ENCODE data around the gene FXYD3.
A peak's percentile ranks its signal among the peaks of the same experiment; 100 is the strongest.

The FXYD3 gene

DNA sequence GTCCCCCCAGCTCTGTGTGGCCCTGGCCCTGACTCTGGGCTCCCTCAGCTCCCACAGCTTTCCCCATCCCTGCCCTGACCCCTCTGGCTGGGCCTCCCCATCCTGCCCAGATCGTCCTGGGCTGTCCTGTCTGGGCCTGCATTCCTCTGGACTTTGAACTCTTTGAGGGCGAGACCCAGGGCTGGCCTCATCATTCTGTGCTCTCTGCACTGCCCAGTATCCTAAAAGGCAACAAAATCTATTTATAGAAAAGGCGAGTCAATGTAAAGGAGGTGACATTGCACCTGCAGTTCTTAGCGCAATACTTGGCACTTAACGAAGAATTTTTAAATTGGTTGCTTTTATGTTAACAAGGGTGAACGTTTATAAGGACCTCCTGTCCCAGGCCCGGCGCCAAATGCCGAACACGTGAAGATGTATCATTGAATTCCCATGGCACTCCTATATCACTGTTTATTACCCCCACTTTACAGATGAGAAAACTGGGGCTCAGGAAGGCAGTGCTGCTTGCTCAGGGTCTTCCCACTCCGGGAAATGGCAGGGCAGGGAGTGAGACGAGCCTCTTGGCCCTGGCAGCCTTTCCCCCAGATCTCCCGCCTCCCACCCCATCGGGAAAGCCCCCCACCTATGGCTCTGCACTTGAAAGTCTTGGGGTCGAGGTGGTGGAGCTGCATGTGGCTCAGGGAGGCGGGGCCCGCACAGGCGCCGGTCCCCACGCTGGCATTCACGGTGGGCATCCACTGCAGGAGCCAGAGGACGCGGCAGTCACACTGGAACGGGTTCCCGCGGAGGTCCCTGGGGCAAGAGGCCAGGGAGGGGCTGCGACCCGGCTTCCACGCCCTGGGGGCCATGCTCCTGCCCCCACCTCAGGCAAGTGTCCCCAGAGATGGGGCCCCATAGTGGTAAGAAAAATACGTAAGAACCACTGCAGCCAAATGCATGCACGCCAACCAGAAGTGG is 15.4 kb downstream of the FXYD3 start:
- no peak for DNase-seq
- Histone ChIP-seq H3K56ac (ENCODE audit: low read length) (no peak overlapping the region), H3K27ac (ENCODE audit: low read depth, low read length) (no peak overlapping the region), H3K23ac (ENCODE audit: low read length) (no peak overlapping the region), H3K4ac (ENCODE audit: low read depth, low read length) (no peak overlapping the region), H2BK5ac (ENCODE audit: low read length) (no peak overlapping the region), H3K4me3 (ENCODE audit: low read length) (no peak overlapping the region), H3K27me3 (ENCODE audit: insufficient read depth, low read length, poor library complexity) (no peaks in the 10 kb centered on the region), H3K9ac (ENCODE audit: low read length) (no peak overlapping the region), H4K8ac (ENCODE audit: low read depth, low read length) (no peak overlapping the region), H3K4me1 (ENCODE audit: control insufficient read depth, low read depth, low read length) (no peaks in the 10 kb centered on the region), H3K4me2 (ENCODE audit: low read length) (no peak overlapping the region), H3K36me3 (ENCODE audit: control insufficient read depth, insufficient read depth, low read length) (no peaks in the 10 kb centered on the region), H2BK15ac (replicated peaks; ENCODE audit: low read depth) (no peak overlapping the region), H2AK5ac (ENCODE audit: low read length) (no peak overlapping the region), H3K79me1 (ENCODE audit: low read length) (no peaks in the 10 kb centered on the region), H3K79me2 (ENCODE audit: control insufficient read depth, insufficient read depth, low read length) (no peaks in the 10 kb centered on the region), H2BK120ac (ENCODE audit: low read depth, low read length) (no peak overlapping the region), H4K5ac (ENCODE audit: low read length) (no peak overlapping the region), H3K18ac (ENCODE audit: low read length) (no peak overlapping the region)
- no CpG with 5 or more reads among the region's 31 CpGs for WGBS (ENCODE audit: extremely low coverage, insufficient coverage, low lambda C conversion rate)

DNA sequence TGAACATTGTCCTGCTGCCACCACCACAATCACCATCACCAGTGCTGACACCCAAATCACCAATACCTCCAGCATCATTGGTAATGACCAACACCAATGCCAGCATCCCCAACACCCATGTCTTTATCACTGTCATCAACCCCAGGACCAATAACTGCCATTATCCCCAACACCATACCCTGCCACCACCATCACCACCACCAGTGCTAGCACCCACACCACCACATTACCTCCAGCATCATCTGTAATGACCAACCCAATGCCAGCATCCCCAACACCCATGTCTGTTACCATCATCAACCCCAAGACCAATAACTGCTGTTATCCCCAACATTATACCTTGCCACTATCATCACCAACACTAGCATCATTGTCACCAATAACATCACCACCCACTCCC is 16.6 kb downstream of the FXYD3 start:
- Histone ChIP-seq H2BK5ac (ENCODE audit: low read length) (no peak overlapping the region), H3K4me2 (ENCODE audit: low read length) (no peak overlapping the region), H3K27ac (ENCODE audit: low read depth, low read length) (no peak overlapping the region), H4K8ac (ENCODE audit: low read depth, low read length) (no peak overlapping the region), H3K27me3 (ENCODE audit: insufficient read depth, low read length, poor library complexity) (no peaks in the 10 kb centered on the region), H3K4ac (ENCODE audit: low read depth, low read length) (no peak overlapping the region), H3K79me2 (ENCODE audit: control insufficient read depth, insufficient read depth, low read length) (no peaks in the 10 kb centered on the region), H3K23ac (ENCODE audit: low read length) (no peak overlapping the region), H3K79me1 (ENCODE audit: low read length) (no peaks in the 10 kb centered on the region), H4K5ac (ENCODE audit: low read length) (no peak overlapping the region), H2BK15ac (replicated peaks; ENCODE audit: low read depth) (no peak overlapping the region), H3K9ac (ENCODE audit: low read length) (no peak overlapping the region), H3K56ac (ENCODE audit: low read length) (no peak overlapping the region), H2AK5ac (ENCODE audit: low read length) (no peak overlapping the region), H3K18ac (ENCODE audit: low read length) (no peak overlapping the region), H3K4me3 (ENCODE audit: low read length) (no peak overlapping the region), H3K36me3 (ENCODE audit: control insufficient read depth, insufficient read depth, low read length) (no peaks in the 10 kb centered on the region), H3K4me1 (ENCODE audit: control insufficient read depth, low read depth, low read length) (no peaks in the 10 kb centered on the region), H2BK120ac (ENCODE audit: low read depth, low read length) (no peak overlapping the region)
- DNase-seq = no peak

DNA sequence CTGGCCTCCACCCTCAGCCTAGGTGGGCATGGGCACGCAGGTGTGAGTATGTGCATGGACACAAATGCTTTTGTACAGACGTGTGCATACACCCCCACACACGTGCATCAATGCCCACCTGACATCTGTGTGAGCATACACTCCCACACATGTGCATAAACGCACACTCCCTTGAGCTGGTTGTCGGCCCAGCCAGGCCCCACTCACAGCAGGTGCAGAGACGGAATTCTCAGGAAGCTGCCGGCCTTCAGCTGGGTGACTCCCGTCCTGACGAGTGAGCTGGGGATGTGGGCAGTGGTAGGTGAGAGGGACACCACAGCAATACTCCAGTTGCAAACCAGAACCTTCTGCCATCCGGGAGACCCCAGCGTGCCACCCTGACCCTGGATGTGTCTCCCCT is 18.2 kb downstream of the FXYD3 start:
- Histone ChIP-seq H3K18ac (ENCODE audit: low read length) (no peak overlapping the region), H3K56ac (ENCODE audit: low read length) (no peak overlapping the region), H3K4ac (ENCODE audit: low read depth, low read length) (no peak overlapping the region), H2BK5ac (ENCODE audit: low read length) (no peak overlapping the region), H4K5ac (ENCODE audit: low read length) (no peak overlapping the region), H3K27me3 (ENCODE audit: insufficient read depth, low read length, poor library complexity) (no peaks in the 10 kb centered on the region), H4K8ac (ENCODE audit: low read depth, low read length) (no peak overlapping the region), H2BK15ac (replicated peaks; ENCODE audit: low read depth) (no peak overlapping the region), H3K79me2 (ENCODE audit: control insufficient read depth, insufficient read depth, low read length) (no peaks in the 10 kb centered on the region), H3K79me1 (ENCODE audit: low read length) (no peaks in the 10 kb centered on the region), H3K27ac (ENCODE audit: low read depth, low read length) (no peak overlapping the region), H3K4me1 (ENCODE audit: control insufficient read depth, low read depth, low read length) (no peaks in the 10 kb centered on the region), H2BK120ac (ENCODE audit: low read depth, low read length) (no peak overlapping the region), H3K9ac (ENCODE audit: low read length) (no peak overlapping the region), H3K4me3 (ENCODE audit: low read length) (no peak overlapping the region), H2AK5ac (ENCODE audit: low read length) (no peak overlapping the region), H3K36me3 (ENCODE audit: control insufficient read depth, insufficient read depth, low read length) (no peaks in the 10 kb centered on the region), H3K4me2 (ENCODE audit: low read length) (no peak overlapping the region), H3K23ac (ENCODE audit: low read length) (no peak overlapping the region)
- no peak for DNase-seq
- WGBS (ENCODE audit: extremely low coverage, insufficient coverage, low lambda C conversion rate) = no CpG with 5 or more reads among the region's 11 CpGs

DNA sequence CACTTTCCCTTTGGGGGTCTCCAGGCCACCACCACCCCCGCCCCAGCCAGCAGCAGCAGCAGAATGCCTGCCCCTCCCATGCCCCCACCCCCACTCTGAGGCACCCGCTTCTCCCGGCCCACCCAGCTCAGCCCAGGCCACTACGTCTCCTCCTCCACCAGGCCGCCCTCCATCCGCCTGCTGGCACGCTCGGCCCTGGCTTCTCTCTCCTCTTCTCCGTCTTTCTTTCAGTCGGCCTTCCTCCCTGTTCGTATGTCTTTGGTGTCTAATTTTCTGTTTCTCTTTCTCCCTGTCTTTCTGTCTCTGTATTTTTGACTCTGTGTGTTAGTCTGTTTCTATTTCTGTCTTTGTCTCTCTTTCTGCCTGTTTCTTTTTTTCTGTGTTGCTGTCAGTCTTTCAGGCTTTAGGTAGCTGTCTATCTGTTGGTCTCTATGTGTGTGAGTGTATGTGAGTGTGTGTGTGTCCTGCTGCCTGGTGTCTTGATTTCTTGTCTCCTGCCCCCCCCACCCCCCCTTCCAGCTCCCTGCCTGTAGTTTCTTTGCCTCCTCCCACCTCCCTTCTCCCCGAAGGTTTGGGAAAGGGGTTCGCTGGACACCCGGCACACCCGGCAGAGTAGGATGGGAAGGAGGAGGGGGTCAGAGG is 19.1 kb downstream of the FXYD3 start, which contains the start of gene LGI4:
LGI4 (minus strand) TSS at position 459 of the 642 bp plus-strand sequence; CDS start at position 80, 379 bp downstream.
- WGBS (ENCODE audit: extremely low coverage, insufficient coverage, low lambda C conversion rate) = no CpG with 5 or more reads among the region's 15 CpGs
- no peak within 1 kb of the TSS for H2BK15ac ChIP-seq (replicated peaks; ENCODE audit: low read depth)
- no peak within 1 kb of the TSS for H3K23ac ChIP-seq (ENCODE audit: low read length)

DNA sequence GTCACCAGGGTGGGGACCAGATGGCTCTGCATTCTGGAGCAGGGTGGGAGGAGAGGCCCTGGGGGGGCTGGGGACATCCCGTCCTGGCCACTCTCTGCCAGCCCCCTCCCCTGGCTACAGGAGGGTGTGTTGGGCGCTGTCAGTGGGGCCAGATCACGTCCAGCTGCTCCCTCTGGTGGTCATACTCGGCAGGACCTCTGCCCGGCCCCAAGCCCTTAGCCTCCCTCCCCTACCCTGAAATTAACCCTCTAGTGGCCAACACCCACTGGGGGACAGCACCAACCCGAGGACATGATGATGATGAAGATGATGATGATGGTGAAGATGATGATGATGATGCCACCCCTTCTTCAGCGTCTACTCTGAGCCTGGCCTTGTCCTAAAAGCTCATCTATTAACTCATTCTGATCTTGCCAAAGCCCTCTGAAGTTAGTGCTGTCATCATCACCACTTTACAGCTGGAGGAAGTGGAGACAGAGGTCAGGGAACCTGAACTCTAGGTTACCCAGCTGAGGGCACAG is 19.8 kb downstream of the FXYD3 start:
- H2BK5ac ChIP-seq (ENCODE audit: low read length) = no peak overlapping the region
- no peaks in the 10 kb centered on the region for H3K79me1 ChIP-seq (ENCODE audit: low read length)
- H2AK5ac ChIP-seq (ENCODE audit: low read length) = no peak overlapping the region
- no peaks in the 10 kb centered on the region for H3K4me1 ChIP-seq (ENCODE audit: control insufficient read depth, low read depth, low read length)
- DNase-seq = peak; percentile 86
- no peaks in the 10 kb centered on the region for H3K27me3 ChIP-seq (ENCODE audit: insufficient read depth, low read length, poor library complexity)
- peak overlapping the region; percentile 29 for H3K18ac ChIP-seq (ENCODE audit: low read length)
- peak overlapping the region; percentile 40 for H3K4ac ChIP-seq (ENCODE audit: low read depth, low read length)
- H3K79me2 ChIP-seq (ENCODE audit: control insufficient read depth, insufficient read depth, low read length) = no peaks in the 10 kb centered on the region
- no peak overlapping the region for H3K23ac ChIP-seq (ENCODE audit: low read length)
- H3K9ac ChIP-seq (ENCODE audit: low read length) = peak overlapping the region; percentile 18
- no peak overlapping the region for H2BK120ac ChIP-seq (ENCODE audit: low read depth, low read length)
- no peak overlapping the region for H4K8ac ChIP-seq (ENCODE audit: low read depth, low read length)
- H3K4me3 ChIP-seq (ENCODE audit: low read length) = no peak overlapping the region
- no peak overlapping the region for H2BK15ac ChIP-seq (replicated peaks; ENCODE audit: low read depth)
- WGBS (ENCODE audit: extremely low coverage, insufficient coverage, low lambda C conversion rate) = no CpG with 5 or more reads among the region's 7 CpGs
- no peaks in the 10 kb centered on the region for H3K36me3 ChIP-seq (ENCODE audit: control insufficient read depth, insufficient read depth, low read length)
- peak overlapping the region; percentile 15 for H3K4me2 ChIP-seq (ENCODE audit: low read length)
- no peak overlapping the region for H3K27ac ChIP-seq (ENCODE audit: low read depth, low read length)
- no peak overlapping the region for H4K5ac ChIP-seq (ENCODE audit: low read length)
- peak overlapping the region; percentile 59 for H3K56ac ChIP-seq (ENCODE audit: low read length)

More for the DNA sequence above, 19.1 kb downstream of the FXYD3 start, which contains the start of gene LGI4:
- no peak within 1 kb of the TSS for H2AK5ac ChIP-seq (ENCODE audit: low read length)
- H2BK5ac ChIP-seq (ENCODE audit: low read length) = no peak within 1 kb of the TSS
- H3K9ac ChIP-seq (ENCODE audit: low read length) = peak within 1 kb of the TSS; percentile 18
- peak within 1 kb of the TSS; percentile 29 for H3K18ac ChIP-seq (ENCODE audit: low read length)
- no peak within 1 kb of the TSS for H4K8ac ChIP-seq (ENCODE audit: low read depth, low read length)
- H3K79me2 ChIP-seq (ENCODE audit: control insufficient read depth, insufficient read depth, low read length) = no peaks in the 10 kb centered on the region
- H3K56ac ChIP-seq (ENCODE audit: low read length) = peak within 1 kb of the TSS; percentile 59
- H3K27me3 ChIP-seq (ENCODE audit: insufficient read depth, low read length, poor library complexity) = no peaks in the 10 kb centered on the region
- no peak within 1 kb of the TSS for H3K27ac ChIP-seq (ENCODE audit: low read depth, low read length)
- no peak for DNase-seq
- no peaks in the 10 kb centered on the region for H3K4me1 ChIP-seq (ENCODE audit: control insufficient read depth, low read depth, low read length)
- H2BK120ac ChIP-seq (ENCODE audit: low read depth, low read length) = no peak within 1 kb of the TSS
- H3K36me3 ChIP-seq (ENCODE audit: control insufficient read depth, insufficient read depth, low read length) = no peaks in the 10 kb centered on the region
- H3K4me2 ChIP-seq (ENCODE audit: low read length) = peak within 1 kb of the TSS; percentile 15
- H3K4me3 ChIP-seq (ENCODE audit: low read length) = no peak within 1 kb of the TSS
- H3K79me1 ChIP-seq (ENCODE audit: low read length) = no peaks in the 10 kb centered on the region
- H4K5ac ChIP-seq (ENCODE audit: low read length) = no peak within 1 kb of the TSS
- H3K4ac ChIP-seq (ENCODE audit: low read depth, low read length) = peak within 1 kb of the TSS; percentile 40

Measured in mesendoderm (in vitro differentiated cells).